Bone marrow (tissue), 2 donors: ENCODE results near the gene PRKCI.
"Not testable (repeated sequence)": the region's sequence is repeated elsewhere in the genome, so short reads cannot be mapped to it uniquely, and the experiment has no call there.

Experiments
- DNase-seq, 2 donors: peaks; one replicate each; lab custom pipeline; 2025; lab: John Stamatoyannopoulos, UW

PRKCI gene

GRCh38 chr3:170221924-170222646 lies at the start of gene PRKCI:
TSS of gene PRKCI (plus strand) at chr3:170222424. CDS start at chr3:170222670, 246 bp downstream.
- peak; percentile 76 to 89 for DNase-seq

DNA sequence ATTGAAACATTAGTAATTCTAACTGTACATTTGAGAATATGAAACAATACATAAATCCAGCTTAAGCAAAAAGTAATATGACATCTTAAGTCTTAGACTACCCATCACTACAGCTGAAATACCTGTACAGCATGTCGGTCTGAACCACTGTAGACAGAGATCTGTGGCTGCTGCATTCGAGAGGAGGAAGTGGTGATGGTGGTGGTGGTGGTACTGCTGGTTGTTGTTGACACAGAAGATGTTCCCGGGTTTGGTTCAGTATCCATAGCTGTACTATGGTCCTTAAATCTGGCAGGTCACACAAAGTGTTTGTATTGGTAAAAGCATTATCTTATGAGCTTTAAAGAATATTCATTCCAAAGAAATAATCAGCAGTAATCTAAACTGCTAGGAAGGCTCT lies 43.6 kb upstream of the PRKCI start:
- no peak for DNase-seq

DNA sequence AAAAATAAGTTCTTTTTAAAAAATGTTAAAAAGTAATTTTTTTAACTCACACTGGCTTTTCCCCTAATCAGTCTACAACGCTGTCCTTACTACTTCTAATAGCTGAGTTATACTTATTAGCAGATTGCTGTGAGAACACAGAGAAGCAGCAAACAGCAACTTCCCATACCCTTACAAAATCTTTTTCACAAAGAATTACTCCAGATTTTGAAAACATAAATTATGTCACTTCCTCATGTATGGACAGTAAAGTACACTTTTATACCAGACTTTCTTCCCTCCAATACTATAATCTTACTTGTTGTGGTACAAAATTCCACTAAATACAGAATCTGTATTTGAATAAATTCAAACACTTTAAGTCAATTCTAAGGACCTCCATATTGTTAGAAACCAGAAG lies 42.8 kb upstream of the PRKCI start:
- no peak for DNase-seq

GRCh38 chr3:170180079-170180907 lies 41.9 kb upstream of the PRKCI start:
- no peak for DNase-seq

DNA sequence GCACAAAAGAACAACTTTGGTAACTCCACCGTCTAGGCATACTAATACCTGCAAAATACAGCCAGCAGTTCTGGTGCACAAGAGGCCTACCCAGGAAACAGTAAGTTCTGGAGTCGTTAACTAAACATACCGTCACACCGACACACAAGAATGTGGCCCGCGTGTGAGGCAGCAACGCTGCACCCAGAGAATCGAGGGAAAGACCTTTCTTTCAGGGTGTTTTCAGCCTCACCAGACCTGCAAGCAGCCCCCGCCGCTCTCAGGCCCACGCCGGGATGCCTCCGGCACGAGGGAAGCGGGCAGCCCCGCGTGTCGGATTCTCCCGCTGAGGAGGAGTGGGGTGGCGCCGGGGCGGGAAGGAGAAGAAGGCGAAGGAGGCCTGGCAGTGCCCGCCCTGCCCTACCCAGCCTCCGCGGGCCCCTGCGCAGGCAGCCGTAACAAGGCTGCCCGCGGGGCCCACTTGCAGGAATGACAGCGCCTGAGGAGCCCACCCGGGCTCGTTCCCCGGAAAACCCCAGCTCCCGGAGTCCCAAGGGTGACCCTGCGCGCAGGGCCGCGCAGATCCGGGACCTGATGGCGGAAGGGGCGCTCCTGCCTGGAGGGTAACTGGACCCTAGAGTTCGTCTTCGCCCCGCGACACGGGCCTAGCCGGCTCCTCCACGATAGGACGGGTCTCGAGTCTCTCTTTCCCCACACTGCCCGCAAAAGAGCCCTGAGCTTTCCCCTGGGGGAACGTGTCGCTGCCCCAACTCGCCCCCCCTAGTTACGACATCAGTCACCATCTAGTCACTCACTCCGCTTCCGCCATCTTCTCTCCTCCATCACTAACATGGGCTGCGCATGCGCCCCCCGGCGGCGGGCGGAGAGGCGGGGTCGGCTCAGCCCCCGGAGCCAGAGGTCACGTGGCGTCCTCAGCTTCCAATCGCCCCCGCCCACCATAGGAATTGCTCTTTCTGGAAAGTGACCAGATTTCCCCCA lies 41.0 kb upstream of the PRKCI start, which contains the start of gene PHC3:
Gene PHC3 (minus strand): TSS at position 826 of the 978 bp plus-strand sequence. CDS start 18 bp downstream, at position 808.
- peak; percentile 78 to 90 for DNase-seq

GRCh38 chr3:170189398-170190256 lies 32.6 kb upstream of the PRKCI start:
- DNase-seq = no peak

- not testable (repeated sequence) for DNase-seq
Observed at GRCh38 chr3:170195759-170196158, 26.5 kb upstream of the PRKCI start.

GRCh38 chr3:170196833-170197232 lies 25.4 kb upstream of the PRKCI start:
- no peak for DNase-seq

DNA sequence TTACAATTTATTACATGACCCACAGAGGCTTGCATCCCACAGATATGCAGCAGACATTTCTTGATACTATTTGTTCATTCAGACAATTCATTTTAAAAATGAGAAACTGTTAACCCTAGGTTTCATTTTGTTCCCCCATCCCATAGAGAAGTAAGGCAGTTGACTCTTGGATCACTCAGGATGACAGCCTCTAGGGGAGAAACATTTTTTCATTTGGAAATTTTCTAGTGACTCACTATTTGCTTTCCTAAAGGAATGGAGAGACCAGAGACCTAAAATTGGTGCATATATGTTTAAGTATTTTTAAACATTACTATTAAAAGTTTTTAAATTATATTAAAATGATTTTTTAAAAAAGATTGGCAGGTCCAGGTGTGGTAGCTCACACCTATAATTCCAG lies 21.2 kb upstream of the PRKCI start:
- DNase-seq = no peak

GRCh38 chr3:170201527-170201926 lies 20.7 kb upstream of the PRKCI start:
- no peak for DNase-seq

- DNase-seq = no peak
Observed at GRCh38 chr3:170203457-170203856, 18.8 kb upstream of the PRKCI start.

DNA sequence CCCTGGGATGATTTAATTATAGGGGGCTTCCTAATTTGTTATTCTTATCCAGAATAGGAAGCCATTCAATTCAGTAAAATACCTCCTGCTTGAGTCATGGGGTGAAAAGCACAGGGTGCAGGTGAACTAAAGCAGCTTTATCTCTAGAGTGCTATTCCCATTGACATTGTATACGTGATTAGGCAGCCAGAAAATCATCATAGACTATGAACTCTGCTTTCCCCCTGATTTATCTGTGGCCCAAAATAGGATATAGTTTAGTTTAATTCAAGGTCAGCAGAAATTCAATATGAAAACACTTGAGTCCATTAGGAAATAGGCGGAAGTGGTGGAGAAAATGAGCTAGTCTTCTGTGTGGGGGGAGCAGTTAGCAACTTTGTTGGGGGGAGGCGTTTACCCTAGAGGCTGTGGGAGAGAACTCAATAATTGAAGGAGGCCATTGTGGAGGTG lies 18.2 kb upstream of the PRKCI start:
- DNase-seq = no peak

GRCh38 chr3:170204509-170204908 lies 17.7 kb upstream of the PRKCI start:
- no peak for DNase-seq

DNA sequence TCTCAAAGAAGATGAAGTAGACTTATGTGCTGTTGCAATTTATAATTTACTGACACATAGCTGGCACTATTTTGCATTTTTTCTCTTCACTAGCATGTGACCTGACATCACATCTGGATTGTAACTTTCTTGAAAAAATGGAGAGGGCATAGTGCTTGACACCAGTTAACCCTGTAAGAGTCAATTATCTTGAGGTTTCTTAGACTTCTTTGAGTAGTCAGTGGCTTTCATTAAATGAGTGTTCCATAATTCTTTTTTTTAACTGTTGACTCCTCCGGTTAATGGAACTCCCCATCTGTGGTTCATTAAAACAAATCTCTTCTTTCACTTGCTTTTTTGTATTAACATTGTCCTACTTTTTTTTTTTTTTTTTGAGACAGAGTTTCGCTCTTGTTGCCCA lies 16.9 kb upstream of the PRKCI start:
- DNase-seq = no peak

- DNase-seq = not testable (repeated sequence)
Observed at GRCh38 chr3:170206164-170206762, 16.0 kb upstream of the PRKCI start.

GRCh38 chr3:170207717-170208116 lies 14.5 kb upstream of the PRKCI start:
- no peak for DNase-seq

DNA sequence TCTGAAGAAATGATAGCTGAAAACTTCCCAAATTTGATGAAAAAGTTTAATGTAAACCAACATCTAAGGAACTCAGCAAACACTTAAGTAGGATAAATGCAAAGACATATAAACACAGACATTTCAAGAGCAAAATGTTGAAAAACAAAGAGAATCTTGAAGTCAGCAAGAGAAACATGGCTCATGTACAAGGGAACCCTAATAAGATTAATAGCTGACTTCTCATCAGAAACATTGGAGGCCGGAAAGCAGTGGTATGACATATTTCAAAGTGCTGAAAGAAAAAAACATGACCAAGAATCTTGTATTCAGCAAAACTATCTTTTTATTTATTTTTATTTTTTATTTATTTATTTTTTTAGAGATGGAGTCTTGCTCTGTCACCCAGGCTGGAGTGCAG lies 10.6 kb upstream of the PRKCI start:
- DNase-seq = no peak

GRCh38 chr3:170219850-170220249 lies 2.4 kb upstream of the PRKCI start:
- DNase-seq = no peak

GRCh38 chr3:170220871-170221270 lies 1.4 kb upstream of the PRKCI start:
- DNase-seq = no peak
